ENCODE measurements around the gene OSCAR.
A peak's percentile ranks its signal among the peaks of the same experiment; 100 is the strongest.
"Not testable (repeated sequence)": the region's sequence is repeated elsewhere in the genome, so short reads cannot be mapped to it uniquely, and the experiment has no call there.

OSCAR gene

DNA sequence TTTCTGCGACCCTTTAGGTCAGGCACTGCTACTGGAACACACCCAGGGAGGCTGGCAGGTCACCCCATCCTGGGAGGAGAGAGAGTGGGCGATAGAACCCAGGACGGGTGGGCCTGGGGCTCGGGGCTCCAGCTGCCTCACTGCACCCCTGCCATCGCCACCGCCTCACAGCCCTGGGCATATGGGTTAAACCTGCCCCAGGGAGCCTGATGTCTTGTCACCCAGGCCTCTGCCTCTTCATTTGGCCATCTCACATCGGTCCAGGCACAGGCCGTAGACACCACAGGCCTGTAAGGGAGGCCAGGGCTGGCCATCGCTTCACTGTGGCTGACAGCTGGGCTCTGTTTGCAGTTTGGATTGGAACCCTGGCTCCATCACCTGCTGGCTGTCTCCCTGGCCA is 25.1 kb upstream of the OSCAR start:
- no peak for DNase-seq (ENCODE audit: low read depth in 2 of 2)

DNA sequence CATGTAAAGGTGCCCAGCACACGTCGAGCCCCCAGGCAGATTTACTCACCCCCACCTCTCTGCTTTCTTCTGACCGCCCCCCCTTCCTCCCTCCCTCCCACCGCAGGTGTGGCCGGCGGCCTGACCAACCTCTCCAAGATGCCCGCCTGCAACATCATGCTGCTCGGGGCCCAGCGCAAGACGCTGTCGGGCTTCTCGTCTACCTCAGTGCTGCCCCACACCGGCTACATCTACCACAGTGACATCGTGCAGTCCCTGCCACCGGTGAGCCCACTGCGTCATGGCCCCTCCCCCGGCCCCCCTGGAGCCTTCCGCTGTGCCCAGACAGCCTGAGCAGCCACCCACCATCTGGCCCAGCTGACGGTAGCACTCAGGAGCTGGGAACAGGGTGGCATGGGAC is 23.8 kb upstream of the OSCAR start:
- DNase-seq (ENCODE audit: low read depth in 2 of 2), result no peak

DNA sequence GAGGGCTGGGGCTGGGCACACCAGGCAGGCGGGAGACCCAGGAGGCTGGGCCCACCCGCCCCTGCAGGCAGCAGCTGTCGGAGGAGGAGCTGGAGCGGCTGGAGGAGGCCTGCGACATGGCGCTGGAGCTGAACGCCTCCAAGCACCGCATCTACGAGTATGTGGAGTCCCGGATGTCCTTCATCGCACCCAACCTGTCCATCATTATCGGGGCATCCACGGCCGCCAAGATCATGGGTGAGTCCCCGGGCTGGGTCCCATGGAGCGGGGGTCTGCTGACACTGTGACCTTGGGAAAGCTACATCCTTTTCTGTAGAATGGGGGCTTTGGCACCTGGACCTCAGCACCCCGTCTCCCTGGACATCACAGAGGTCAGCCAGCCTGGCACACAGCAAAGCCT is 23.1 kb upstream of the OSCAR start:
- DNase-seq (ENCODE audit: low read depth in 2 of 2), result no peak

- no peak for DNase-seq (ENCODE audit: low read depth in 2 of 2)
Observed at GRCh38 chr19:54121259-54121658, 20.7 kb upstream of the OSCAR start.

DNA sequence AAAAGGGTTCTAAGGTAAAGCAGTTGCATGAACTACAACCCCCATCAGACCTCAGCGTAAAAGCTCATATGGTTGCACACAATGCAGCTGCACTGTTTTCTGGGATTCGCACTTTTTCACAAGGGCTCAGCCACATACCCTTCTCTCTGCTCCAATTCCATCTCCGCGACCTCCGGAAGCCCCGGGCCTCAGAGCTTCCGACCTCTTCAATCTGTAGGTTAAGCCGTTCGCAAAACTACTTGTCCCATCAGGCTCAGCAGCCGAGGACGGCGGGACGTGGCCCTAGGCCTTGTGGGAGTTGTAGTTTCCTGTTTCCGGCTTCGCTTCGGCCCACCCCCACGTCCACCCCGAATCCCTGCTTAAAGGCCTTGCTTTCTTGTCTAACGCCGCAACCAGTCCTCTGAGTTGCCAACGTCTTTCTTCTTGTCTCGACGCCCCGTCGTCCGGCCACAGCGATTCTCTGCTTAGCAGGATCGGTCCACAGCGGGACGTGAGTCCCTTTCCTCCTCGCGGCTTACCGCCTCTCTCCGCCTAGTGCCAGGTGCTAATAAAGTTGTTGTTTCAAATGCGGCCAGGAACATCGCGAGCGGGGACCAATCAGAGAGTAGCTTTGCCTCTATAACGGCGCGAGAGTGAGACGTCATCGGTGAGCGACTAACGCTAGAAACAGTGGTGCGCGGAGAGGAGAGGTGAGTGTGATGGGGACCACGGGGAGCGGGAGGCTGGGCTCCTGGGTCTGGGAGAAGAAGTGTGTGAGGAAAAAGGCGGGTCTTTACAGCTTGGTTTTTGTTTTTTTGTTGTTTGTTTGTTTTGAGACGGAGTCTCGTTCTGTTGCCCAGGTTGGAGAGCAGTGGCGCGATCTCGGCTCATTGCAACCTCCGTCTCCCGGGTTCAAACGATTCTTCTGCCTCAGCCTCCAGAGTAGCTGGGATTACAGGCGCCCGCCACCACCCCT is 14.8 kb upstream of the OSCAR start, which contains the start of the genes PRPF31 and TFPT:
PRPF31 (plus strand) TSS at position 646 of the 955 bp plus-strand sequence. CDS start 2,525 bp downstream, outside the sequence.
TFPT (minus strand) TSS at position 549 of the 955 bp plus-strand sequence; CDS start at position 161, 388 bp downstream.
- peak; percentile 90 for DNase-seq (ENCODE audit: low read depth in 2 of 2)

DNA sequence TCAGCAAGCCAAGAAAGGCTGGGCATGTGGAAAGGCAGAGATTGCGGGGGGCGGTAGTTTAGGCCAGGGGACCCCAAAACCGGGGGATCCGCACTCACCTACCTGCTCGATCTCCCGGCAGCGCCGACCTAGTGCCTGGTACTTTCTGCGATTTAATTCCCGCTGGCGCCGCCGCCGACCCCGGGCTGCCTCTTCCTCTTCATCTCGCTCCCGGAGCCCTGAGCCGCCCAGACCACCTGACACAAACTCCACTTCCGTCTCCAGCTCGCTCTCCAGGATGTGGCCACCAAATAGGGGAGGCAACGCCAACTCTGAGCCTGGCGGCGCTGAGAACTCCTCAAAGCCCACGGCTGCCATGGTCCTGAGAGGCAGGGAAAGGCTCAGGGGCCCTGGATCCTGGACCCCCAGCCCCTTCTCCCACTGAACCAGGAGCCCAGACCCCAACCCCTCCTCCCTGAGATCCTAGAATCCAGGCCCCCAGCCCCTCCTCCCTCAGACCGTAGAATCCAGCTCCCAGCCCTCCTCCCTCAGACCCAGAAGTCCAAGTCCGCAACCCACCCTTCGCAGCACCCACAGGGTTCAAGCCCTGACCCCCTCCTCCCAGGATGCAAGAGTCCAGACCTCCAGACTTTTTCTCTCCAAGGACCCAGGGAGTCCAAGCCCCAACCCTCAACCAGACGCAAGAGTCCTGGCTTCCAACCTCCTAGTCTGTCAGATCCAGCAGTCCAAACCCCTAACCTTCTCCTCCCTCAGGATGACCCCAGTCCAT is 13.9 kb upstream of the OSCAR start:
- DNase-seq (ENCODE audit: low read depth in 2 of 2), result peak; percentile 33 to 43

GRCh38 chr19:54109651-54110050 is 9.0 kb upstream of the OSCAR start:
- DNase-seq (ENCODE audit: low read depth in 2 of 2), result no peak

DNA sequence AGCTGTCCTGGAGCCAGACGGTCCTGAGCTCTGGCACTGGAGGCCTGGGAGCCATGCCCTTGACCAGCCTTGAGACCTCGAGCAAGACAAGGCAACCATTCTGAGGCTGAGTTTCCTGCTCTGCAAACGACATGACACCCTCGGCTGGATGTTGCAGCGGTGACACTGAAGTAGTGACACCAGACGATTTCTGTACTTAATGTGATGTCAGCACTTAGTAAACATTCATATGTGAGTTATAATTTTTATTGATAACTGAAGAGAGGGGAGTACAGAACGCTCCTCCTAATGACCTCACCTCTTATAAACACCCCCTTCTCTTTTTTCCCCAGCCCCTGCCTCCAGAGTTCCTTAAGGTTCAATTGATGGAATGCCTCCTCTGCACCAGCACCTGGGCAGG is 7.9 kb upstream of the OSCAR start:
- no peak for DNase-seq (ENCODE audit: low read depth in 2 of 2)

DNA sequence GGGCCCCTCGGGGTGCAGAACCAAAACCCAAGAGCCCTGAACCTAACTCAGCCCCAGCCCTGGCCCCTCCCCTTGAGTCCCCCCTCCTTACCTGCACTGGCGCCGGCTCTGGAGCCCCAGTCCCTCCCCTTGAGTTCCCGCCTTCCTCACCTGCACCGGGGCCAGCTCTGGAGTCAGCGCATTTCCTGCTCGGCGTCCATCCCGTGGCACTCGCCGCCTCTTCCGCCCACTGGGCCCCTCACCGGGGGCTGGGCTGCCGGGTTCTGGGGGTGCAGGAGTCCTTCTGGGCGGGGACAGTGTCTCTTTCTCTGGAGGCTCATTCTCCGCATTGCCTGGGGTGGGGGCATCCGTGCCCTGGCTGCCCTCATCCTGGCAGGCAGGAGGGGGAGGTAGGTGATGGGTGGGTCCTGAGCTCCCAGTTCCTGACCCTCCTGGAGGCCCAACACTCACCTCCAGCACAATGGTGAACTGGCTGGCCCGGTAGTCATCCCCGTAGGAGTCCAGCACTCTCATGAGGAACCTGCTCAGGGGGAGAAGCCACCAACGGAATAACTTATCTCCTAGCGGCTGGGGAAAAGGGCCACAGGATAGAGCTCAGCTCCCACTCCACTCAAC is 7.4 kb upstream of the OSCAR start:
- DNase-seq (ENCODE audit: low read depth in 2 of 2), result no peak

GRCh38 chr19:54106716-54107115 is 6.1 kb upstream of the OSCAR start:
- no peak for DNase-seq (ENCODE audit: low read depth in 2 of 2)

DNA sequence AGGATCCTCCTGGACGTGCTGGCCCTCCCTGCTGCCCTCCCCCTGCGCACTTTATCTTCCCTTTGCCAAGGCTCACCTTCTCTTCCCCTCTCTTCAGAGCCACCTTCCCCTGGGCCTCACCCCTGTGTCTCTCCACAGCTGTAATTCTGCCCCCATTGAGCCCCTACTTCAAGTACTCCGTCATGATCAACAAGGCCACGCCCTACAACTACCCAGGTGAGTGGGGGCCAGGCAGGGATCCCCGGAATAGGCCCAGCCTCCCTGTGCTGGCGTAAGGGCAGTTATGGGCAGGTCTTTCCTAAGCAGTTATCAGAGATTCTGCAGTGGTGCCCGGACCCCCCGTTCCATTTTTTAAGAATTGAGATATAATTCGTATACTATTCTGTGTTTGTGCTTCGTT is 5.2 kb upstream of the OSCAR start:
- DNase-seq (ENCODE audit: low read depth in 2 of 2), result no peak

DNA sequence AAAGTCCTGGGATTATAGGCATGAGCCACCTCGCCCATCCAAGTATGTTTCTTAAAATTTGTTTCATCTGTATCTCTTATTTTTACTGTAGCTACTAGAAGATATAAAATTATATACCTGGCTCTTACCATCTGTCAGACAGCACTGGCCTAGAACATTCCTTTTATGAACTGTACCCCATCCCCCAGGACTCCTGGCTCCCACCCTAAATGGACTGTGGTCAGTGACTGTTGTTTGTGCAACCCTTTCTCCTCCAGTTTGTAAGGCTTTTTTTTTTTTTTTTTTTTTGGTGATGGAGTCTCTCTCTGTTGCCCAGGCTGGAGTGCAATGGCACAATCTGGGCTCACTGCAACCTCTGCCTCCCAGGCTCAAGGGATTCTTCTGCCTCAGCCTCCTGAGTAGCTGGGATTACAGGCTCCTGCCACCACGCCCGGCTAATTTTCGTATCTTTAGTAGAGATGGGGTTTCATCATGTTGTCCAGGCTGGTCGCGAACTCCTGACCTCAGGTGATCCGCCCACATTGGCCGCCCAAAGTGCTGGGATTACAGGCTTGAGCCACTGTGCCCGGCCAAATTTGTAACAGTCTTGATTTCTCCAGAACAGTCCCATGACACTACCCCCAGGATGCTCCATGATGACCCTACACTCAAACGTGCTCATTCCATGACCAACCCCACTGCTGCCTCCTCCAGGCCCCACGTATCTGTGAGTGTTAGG is 4.6 kb upstream of the OSCAR start:
- DNase-seq (ENCODE audit: low read depth in 2 of 2), result no peak

- DNase-seq (ENCODE audit: low read depth in 2 of 2), result peak; percentile 97 to 98
Observed at GRCh38 chr19:54102421-54103169, 2.0 kb upstream of the OSCAR start, which contains the start of gene NDUFA3. NDUFA3 (plus strand) TSS chr19:54102855; CDS start chr19:54102879, 24 bp downstream.

DNA sequence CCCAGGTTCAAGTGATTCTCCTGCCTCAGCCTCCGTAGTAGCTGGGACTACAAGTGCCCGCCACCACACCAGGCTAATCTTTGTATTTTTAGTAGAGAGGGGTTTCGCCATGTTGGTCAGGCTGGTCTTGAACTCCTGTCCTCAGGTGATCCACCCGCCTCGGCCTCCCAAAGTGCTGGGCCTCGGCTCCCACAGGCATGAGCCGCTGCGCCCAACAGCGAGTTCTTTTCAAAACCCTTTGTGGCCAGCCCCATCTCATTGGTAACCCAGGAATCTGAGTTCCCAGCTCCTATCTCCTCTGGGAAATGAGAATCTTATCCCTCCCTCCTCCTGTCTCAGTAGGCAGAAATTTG is 724 bp downstream of the OSCAR start:
- DNase-seq (ENCODE audit: low read depth in 2 of 2), result not testable (repeated sequence)

GRCh38 chr19:54099190-54099902 is 1.3 kb downstream of the OSCAR start:
- DNase-seq (ENCODE audit: low read depth in 2 of 2), result no peak

DNA sequence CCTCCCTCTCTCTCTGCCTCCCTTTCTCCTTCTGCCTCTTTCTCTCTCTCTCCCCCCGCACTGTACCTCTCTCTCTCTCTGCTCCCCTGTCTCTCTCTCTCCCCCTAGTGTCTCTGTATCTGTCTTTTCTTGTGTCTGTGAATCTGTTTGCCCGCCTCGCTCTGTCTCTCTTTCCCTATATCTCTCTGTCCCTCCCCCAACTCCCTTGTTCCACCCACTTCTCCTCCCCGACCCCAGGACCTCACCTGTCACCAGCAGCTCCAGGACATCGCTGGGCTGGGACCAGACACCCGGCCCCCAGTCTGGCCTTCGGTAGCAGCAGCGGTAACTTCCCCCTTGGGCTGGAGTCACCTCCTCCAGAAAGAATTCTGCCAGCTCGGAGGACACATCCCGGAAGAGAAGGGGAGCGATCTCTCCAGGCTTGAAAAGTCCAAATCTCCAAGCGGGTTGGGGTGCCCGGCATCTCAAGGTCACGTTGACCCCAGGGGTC is 3.9 kb downstream of the OSCAR start:
- no peak for DNase-seq (ENCODE audit: low read depth in 2 of 2)

- DNase-seq (ENCODE audit: low read depth in 2 of 2), result peak in 1 of 2 donors; percentile 32
Observed at GRCh38 chr19:54095859-54096616, 4.6 kb downstream of the OSCAR start.

- no peak for DNase-seq (ENCODE audit: low read depth in 2 of 2)
Observed at GRCh38 chr19:54095136-54095858, 5.3 kb downstream of the OSCAR start.
